OCI-LY1 (cell line): Measurements from ENCODE around the gene POLR3F.

Experiments
- CTCF ChIP-seq: fragments of 200-600 bp; sonication (generic), shearing (Covaris generic); IDR thresholded peaks from 2 replicates; pipeline ENCODE4 v1.5.1; 2017; ENCODE audit warnings: mild to moderate bottlenecking, antibody characterized with exemption, low read length, moderate library complexity, mixed read lengths
- EZH2 ChIP-seq: fragments of 200-600 bp; sonication (generic), shearing (Covaris generic); IDR thresholded peaks from 2 replicates; pipeline ENCODE4 v1.8.0; 2017; ENCODE audit warnings: borderline replicate concordance, mixed run types, mild to moderate bottlenecking, antibody characterized with exemption, low read length, moderate library complexity, mixed read lengths

DNA sequence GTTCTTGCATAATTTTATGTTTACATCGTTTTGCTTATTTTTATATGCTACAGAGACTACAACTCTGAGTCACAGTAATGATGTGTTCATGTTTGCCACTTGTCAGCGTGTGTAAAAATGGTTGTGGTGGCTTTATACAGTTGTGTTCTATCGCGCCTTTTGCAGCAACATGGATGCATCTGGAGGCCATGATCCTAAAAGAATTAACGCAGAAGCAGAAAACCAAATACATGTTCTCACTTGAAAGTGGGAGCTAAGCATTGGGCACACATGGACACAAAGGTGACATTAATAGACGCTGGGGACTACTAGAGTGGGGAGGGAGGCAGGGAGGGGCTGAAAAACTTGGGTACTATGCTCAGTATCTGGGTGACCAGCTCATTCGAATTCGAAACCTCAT lies 39.6 kb downstream of the POLR3F start:
- TF ChIP-seq EZH2 (no peak), CTCF (no peak)
